Activated naive CD4-positive, alpha-beta T cell treated with anti-CD3 and anti-CD28 coated beads, Interleukin-2, amount 10 ng/mL, durations not matched to agents 7 days and 5 days (primary cell): ENCODE data around the gene ICAM4.

ENCODE experiments used
- CTCF ChIA-PET: fragments of 350-600 bp; sonication (Branson Sonifier 250); formaldehyde crosslinking; loops from one replicate; lab custom pipeline; 2021; ENCODE audit warnings: antibody characterized with exemption; lab: Charles Lee
- DNase-seq: peaks from one replicate; pipeline ENCODE4 v3.0.0-alpha.2; 2020
- H3K27ac Mint-ChIP-seq: one replicate; pipeline ENCODE4 v1.8.0; 2021; ENCODE audit warnings: mild to moderate bottlenecking, moderate library complexity, mixed read lengths
- H3K27me3 Mint-ChIP-seq: one replicate; pipeline ENCODE4 v1.8.0; 2021; ENCODE audit warnings: mild to moderate bottlenecking, mixed read lengths
- H3K36me3 Mint-ChIP-seq: one replicate; pipeline ENCODE4 v1.8.0; 2021; ENCODE audit warnings: mixed read lengths
- H3K4me1 Mint-ChIP-seq: one replicate; pipeline ENCODE4 v1.8.0; 2021; ENCODE audit warnings: mixed read lengths
- H3K4me3 Mint-ChIP-seq: one replicate; pipeline ENCODE4 v1.8.0; 2021; ENCODE audit warnings: mild to moderate bottlenecking, moderate library complexity, mixed read lengths
- H3K9me3 Mint-ChIP-seq: one replicate; pipeline ENCODE4 v1.8.0; 2021; ENCODE audit warnings: mixed read lengths

Gene ICAM4

DNA sequence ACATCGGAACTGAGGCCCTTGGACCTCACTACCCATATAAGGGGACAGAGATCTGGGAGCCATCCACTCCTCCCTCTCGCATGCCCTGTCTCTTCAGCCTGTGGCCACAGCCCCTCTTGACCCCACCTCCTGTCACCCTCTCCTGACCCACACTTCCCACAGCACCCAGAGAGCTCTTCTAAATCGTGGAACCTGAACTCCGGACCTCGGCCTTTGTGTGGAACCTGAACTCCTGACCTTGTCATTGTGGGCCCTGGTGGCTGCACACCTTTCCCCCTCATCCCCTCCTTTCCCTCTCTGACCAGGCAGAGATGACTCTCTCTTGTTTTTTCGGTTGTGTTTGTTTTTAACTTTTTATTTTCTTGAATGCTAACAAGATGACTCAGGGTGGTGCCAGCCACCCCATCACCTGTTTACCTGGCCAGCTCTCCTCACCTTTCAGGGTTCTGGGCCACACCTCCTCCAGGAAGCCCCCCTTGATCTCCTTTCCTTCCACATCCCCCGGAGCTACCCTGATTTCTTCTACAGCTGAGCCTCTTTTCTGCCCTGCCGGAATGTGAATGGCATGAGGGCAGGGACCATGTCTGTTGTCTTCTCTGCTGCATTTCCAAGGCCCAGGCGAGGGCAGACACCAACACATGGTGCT is 29.7 kb upstream of the ICAM4 start:
- Mint-ChIP-seq H3K27me3 (no peaks in the 10 kb centered on the region), H3K36me3 (peaks cover 40% of the 10 kb centered on the region), H3K9me3 (no peaks in the 10 kb centered on the region), H3K4me1 (peaks cover 25% of the 10 kb centered on the region), H3K4me3 (no peak overlapping the region), H3K27ac (no peak overlapping the region)
- no peak for DNase-seq
- CTCF ChIA-PET = interaction anchor here (0.7 to 7.8 kb wide), 6 partner anchors 13 to 179 kb away, joined by 3 to 140 read pairs (median 4); partner anchors contain the start of gene ICAM1

DNA sequence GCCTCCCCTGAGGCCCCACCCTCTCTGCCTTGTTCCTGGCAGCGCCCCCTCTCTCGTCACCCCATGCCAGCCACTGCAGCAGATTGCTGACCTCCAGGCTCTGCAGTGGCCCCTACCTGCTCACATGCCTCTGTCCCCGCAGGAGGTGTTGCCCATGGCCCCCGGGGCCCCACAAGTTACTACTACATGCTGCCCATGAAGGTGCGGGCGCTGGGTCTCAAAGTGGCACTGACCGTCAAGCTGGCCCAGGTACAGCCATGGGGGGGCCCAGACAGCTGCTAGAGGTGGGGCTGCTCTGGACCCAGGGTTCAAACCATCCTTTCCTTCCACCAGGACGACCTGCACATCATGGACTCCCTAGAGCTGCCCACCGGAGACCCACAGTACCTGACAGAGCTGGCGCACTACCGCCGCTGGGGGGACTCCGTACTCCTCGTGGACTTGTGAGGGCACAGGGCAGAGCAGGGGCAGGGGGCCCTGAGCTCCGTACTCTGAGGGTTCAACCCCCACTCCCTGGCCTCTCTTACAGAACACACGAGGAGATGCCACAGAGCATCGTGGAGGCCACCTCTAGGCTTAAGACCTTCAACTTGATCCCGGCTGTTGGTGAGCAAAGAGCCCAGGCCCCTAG is 28.6 kb upstream of the ICAM4 start:
- no peak overlapping the region for H3K27ac Mint-ChIP-seq
- no peaks in the 10 kb centered on the region for H3K27me3 Mint-ChIP-seq
- CTCF ChIA-PET = interaction anchor here (0.7 to 7.8 kb wide), 16 partner anchors 8 to 159 kb away, joined by 3 to 140 read pairs (median 5); partner anchors contain the start of genes CDC37, FDX2, ICAM1 and ICAM5

DNA sequence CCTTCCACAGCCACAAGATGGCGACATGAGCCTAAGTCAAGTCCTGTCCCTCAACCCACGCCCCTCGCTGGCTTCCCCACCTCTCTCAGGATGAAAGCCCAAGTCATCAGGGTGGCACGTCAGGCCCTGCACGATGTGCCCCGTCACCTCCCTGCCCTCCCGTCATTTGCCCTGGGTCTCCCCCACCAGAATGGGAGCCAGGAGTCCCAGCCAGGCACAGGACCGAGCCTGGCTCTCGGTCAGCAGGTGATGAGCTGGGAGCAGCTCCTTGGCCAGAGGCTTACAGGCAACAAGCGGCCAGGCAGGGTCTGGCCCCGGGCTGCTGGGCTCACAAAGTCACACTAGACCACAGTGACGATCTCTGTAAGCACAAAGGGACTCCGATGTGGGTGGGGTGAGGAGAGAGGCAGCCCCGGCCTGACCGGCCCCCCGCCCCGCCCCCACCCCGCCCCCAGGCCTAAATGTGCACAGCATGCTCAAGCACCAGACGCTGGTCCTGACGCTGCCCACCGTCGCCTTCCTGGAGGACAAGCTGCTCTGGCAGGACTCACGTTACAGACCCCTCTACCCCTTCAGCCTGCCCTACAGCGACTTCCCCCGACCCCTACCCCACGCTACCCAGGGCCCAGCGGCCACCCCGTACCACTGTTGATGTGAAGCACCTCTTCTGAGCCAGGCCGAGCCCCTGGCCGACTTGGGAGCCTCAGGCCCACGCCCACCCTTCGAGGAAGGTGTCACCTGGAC is 27.4 kb upstream of the ICAM4 start:
- Mint-ChIP-seq H3K4me3 (no peak overlapping the region), H3K4me1 (peaks cover 14% of the 10 kb centered on the region), H3K36me3 (peaks cover 37% of the 10 kb centered on the region), H3K9me3 (no peaks in the 10 kb centered on the region), H3K27ac (peak overlapping the region; percentile 72), H3K27me3 (no peaks in the 10 kb centered on the region)
- peak; percentile 96 for DNase-seq
- CTCF ChIA-PET = interaction anchor here (0.7 to 7.8 kb wide), 25 partner anchors 9 to 322 kb away, joined by 3 to 140 read pairs (median 5); partner anchors contain the start of genes CDC37, FDX2, ICAM1 and ICAM5

More for the DNA sequence above, 28.6 kb upstream of the ICAM4 start:
- H3K4me1 Mint-ChIP-seq = peaks cover 18% of the 10 kb centered on the region
- H3K9me3 Mint-ChIP-seq = no peaks in the 10 kb centered on the region
- H3K4me3 Mint-ChIP-seq = no peak overlapping the region
- peaks cover 40% of the 10 kb centered on the region for H3K36me3 Mint-ChIP-seq
- DNase-seq = no peak

DNA sequence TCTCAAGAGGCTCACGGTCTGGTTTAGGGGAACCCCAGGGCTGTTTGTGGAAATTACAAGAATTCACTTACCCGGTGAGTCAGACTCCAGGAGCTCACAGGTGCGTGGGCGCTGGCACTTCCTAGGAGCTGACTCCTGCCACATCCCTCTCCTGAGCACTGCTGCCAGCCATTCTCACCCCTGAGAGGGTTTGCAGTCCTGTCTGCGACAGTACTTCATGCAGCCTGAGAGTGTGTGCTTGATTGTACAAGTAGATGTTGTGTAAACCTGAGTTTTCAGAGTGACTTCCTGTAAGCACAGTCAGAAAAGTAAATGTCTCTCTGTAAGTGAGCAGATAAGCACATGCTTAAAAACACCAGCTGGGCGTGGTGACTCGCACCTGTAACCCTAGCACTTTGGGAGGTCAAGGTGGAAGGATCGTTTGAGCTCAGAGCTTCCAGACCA is 26.6 kb upstream of the ICAM4 start:
- peak overlapping the region; percentile 72 for H3K27ac Mint-ChIP-seq
- peak; percentile 36 for DNase-seq

DNA sequence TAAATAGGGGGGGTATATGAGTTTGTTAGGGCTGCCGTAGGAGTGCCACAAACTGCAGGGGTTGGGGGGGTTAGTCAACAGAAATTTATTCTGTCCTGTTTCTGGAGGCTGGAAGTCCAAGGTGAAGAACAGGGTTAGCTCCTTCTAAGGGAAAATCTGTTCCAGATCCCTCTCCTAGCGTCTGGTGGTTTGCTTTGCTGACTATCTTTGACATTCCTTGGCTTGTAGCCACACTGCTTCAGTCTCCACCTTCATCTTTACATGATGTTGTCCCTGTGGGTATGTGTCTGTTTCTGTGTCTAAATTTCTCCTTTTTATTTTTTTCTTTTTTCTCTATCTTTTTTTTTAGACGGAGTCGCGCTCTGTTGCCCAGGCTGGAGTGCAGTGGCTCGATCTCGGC is 24.0 kb upstream of the ICAM4 start:
- CTCF ChIA-PET = interaction anchor here (7.8 kb wide), 1 partner anchor 124 kb away, joined by 140 read pairs; no protein-coding TSS in a partner anchor
- Mint-ChIP-seq H3K36me3 (peaks cover 15% of the 10 kb centered on the region), H3K9me3 (no peaks in the 10 kb centered on the region), H3K4me1 (peaks cover 11% of the 10 kb centered on the region), H3K4me3 (no peak overlapping the region), H3K27me3 (no peaks in the 10 kb centered on the region), H3K27ac (no peak overlapping the region)
- DNase-seq = no peak

More for the DNA sequence above, 26.6 kb upstream of the ICAM4 start:
- CTCF ChIA-PET = interaction anchor here (0.9 to 7.8 kb wide), 14 partner anchors 10 to 321 kb away, joined by 3 to 140 read pairs (median 4); partner anchors contain the start of genes ICAM1 and TYK2
- Mint-ChIP-seq H3K4me3 (no peak overlapping the region), H3K4me1 (peaks cover 11% of the 10 kb centered on the region), H3K27me3 (no peaks in the 10 kb centered on the region), H3K36me3 (peaks cover 31% of the 10 kb centered on the region), H3K9me3 (no peaks in the 10 kb centered on the region)

DNA sequence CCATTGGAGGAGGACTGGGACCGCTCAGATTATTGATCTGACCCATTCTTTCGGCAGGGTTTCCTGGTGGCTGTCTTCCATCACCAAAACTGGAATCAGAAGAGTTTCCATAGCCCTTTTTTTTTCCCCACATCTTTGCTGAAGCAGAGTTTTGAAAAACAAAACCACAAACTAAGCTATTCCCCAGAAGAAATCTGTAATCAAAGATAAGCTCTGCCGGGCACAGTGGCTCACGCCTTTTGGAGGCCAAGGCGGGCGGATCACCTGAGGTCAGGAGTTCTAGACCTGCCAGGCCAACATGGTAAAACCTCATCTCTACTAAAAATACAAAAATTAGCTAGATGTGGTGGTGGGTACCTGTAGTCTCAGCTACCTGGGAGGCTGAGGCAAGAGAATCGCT is 20.0 kb upstream of the ICAM4 start:
- CTCF ChIA-PET = interaction anchor here (6.6 to 7.3 kb wide), 2 partner anchors 120 to 125 kb away, joined by 69 to 133 read pairs; no protein-coding TSS in a partner anchor

DNA sequence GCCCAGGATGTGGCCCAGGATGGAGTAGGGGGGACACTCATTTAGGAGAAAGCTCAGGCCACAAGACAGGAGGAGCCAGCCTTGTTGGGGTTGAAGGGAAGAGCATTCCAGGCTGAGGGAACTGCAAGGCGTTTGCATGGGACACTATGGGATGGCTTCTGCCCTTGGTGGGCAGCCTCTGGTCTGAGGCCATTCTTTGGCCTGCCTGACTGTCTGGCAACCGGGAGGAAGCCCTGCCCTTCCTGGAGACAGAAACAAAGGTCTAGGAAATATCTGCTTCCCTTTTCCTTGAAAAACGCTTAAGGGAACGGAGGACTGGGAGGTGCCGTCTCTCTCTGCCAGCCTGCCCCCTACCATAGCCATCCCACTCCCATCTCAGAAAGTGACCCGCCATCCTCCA is 18.7 kb upstream of the ICAM4 start:
- peaks cover 37% of the 10 kb centered on the region for H3K4me1 Mint-ChIP-seq
- no peak for DNase-seq
- no peak overlapping the region for H3K4me3 Mint-ChIP-seq
- CTCF ChIA-PET = interaction anchor here (0.7 to 7.3 kb wide), 4 partner anchors 8 to 124 kb away, joined by 3 to 133 read pairs (median 67); no protein-coding TSS in a partner anchor
- peaks cover 13% of the 10 kb centered on the region for H3K27me3 Mint-ChIP-seq
- no peak overlapping the region for H3K27ac Mint-ChIP-seq
- H3K36me3 Mint-ChIP-seq = no peaks in the 10 kb centered on the region
- H3K9me3 Mint-ChIP-seq = no peaks in the 10 kb centered on the region

More for the DNA sequence above, 20.0 kb upstream of the ICAM4 start:
- Mint-ChIP-seq H3K9me3 (no peaks in the 10 kb centered on the region), H3K4me3 (no peak overlapping the region), H3K27me3 (peaks cover 13% of the 10 kb centered on the region), H3K27ac (no peak overlapping the region), H3K36me3 (no peaks in the 10 kb centered on the region), H3K4me1 (peaks cover 25% of the 10 kb centered on the region)
- DNase-seq = no peak

DNA sequence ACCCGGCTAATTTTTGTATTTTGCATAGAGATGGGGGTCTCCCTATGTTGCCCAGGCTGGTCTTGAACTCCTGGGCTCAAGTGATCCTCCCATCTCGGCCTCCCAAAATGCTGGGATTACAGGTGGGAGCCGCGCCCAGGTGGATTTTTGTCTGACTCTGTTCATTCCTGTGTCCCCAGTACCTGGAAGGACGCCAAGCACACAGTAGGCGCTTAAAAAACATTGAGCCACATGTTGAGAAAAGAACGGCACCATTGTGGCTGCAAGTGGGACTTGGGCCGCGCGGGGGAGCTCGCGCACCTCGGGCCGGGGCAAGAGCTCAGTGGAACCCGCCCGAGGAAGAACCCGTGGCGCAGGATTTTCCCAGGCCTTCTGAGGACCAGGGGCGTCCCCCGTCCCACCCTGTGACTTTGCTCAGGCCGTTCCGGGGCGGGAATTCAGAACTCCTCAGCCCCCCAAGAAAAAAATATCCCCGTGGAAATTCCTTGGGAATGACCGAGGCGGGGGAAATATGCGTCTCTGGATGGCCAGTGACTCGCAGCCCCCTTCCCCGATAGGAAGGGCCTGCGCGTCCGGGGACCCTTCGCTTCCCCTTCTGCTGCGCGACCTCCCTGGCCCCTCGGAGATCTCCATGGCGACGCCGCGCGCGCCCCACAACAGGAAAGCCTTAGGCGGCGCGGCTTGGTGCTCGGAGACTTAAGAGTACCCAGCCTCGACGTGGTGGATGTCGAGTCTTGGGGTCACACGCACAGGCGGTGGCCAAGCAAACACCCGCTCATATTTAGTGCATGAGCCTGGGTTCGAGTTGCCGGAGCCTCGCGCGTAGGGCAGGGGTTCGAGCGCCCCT is 17.2 kb upstream of the ICAM4 start:
- Mint-ChIP-seq H3K9me3 (no peaks in the 10 kb centered on the region), H3K27me3 (peaks cover 13% of the 10 kb centered on the region), H3K4me1 (peaks cover 40% of the 10 kb centered on the region), H3K4me3 (peak overlapping the region; percentile 79), H3K27ac (peak overlapping the region; percentile 89), H3K36me3 (peaks cover 3% of the 10 kb centered on the region)
- peak; percentile 90 for DNase-seq
- CTCF ChIA-PET = interaction anchor here (0.6 to 7.3 kb wide), 14 partner anchors 9 to 157 kb away, joined by 3 to 133 read pairs (median 12); partner anchors contain the start of genes CDC37, ICAM4 and ICAM5

DNA sequence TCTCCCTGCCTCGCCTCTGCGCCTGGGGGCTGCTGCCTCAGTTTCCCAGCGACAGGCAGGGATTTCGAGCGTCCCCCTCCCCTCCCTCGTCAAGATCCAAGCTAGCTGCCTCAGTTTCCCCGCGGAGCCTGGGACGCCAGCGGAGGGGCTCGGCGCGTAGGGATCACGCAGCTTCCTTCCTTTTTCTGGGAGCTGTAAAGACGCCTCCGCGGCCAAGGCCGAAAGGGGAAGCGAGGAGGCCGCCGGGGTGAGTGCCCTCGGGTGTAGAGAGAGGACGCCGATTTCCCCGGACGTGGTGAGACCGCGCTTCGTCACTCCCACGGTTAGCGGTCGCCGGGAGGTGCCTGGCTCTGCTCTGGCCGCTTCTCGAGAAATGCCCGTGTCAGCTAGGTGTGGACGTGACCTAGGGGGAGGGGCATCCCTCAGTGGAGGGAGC is 16.6 kb upstream of the ICAM4 start:
- peak overlapping the region; percentile 79 for H3K4me3 Mint-ChIP-seq
- DNase-seq = peak; percentile 82
- peaks cover 8% of the 10 kb centered on the region for H3K36me3 Mint-ChIP-seq
- H3K9me3 Mint-ChIP-seq = no peaks in the 10 kb centered on the region
- peak overlapping the region; percentile 89 for H3K27ac Mint-ChIP-seq
- peaks cover 43% of the 10 kb centered on the region for H3K4me1 Mint-ChIP-seq
- CTCF ChIA-PET = interaction anchor here (0.5 to 7.3 kb wide), 14 partner anchors 10 to 171 kb away, joined by 3 to 133 read pairs (median 12); partner anchors contain the start of genes ICAM4, ICAM5 and TYK2
- H3K27me3 Mint-ChIP-seq = peaks cover 13% of the 10 kb centered on the region

DNA sequence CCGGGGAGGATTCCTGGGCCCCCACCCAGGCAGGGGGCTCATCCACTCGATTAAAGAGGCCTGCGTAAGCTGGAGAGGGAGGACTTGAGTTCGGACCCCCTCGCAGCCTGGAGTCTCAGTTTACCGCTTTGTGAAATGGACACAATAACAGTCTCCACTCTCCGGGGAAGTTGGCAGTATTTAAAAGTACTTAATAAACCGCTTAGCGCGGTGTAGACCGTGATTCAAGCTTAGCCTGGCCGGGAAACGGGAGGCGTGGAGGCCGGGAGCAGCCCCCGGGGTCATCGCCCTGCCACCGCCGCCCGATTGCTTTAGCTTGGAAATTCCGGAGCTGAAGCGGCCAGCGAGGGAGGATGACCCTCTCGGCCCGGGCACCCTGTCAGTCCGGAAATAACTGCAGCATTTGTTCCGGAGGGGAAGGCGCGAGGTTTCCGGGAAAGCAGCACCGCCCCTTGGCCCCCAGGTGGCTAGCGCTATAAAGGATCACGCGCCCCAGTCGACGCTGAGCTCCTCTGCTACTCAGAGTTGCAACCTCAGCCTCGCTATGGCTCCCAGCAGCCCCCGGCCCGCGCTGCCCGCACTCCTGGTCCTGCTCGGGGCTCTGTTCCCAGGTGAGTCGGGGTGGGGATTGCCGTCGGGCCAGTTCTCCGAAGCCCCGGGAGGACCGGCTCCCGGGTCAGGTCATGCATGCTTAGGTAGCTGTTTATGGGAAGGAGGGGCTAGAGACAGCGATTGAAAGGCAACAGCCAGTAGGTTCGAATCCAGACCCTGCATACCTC is 15.9 kb upstream of the ICAM4 start, which contains the start of gene ICAM1:
TSS of gene ICAM1 (plus strand) at position 505 of the 779 bp plus-strand sequence. CDS start at position 545, 40 bp downstream.
- Mint-ChIP-seq H3K27ac (peak within 1 kb of the TSS; percentile 89), H3K36me3 (peaks cover 10% of the 10 kb centered on the region), H3K4me1 (peaks cover 43% of the 10 kb centered on the region), H3K9me3 (no peaks in the 10 kb centered on the region), H3K4me3 (peak within 1 kb of the TSS; percentile 79), H3K27me3 (peaks cover 13% of the 10 kb centered on the region)
- DNase-seq = peak; percentile 86
- CTCF ChIA-PET = interaction anchor here (0.5 to 7.3 kb wide), 23 partner anchors 9 to 282 kb away, joined by 3 to 133 read pairs (median 5); partner anchors contain the start of genes ICAM4, ICAM5, RAVER1 and TYK2

DNA sequence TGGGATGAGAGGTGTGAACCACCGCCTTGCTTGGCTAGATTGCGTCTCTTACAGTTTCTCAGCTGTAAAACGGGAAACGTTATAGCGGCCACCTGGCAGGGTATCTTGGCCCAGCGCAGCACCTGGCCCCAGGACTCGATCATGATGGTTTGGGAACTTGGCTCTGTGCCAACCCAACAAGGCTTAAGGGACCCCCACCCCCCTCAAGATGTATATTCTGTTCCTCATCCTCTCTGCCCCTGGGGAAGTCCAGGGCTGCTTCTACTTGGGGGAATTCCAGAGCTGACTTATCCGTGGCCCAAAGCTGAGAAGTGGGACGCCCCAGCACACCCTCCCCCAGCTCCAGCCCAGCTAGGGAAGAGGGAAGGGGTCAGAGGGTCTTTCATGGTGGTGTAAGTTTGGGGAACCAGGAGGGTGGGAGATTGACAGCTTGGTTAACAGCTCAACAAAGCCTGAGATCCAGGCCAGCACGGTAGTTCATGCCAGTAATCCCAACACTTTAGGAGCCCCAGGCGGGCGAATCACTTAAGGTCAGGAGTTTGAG is 15.1 kb upstream of the ICAM4 start:
- H3K9me3 Mint-ChIP-seq = no peaks in the 10 kb centered on the region
- DNase-seq = peak; percentile 38
- H3K27ac Mint-ChIP-seq = peak overlapping the region; percentile 89
- peak overlapping the region; percentile 79 for H3K4me3 Mint-ChIP-seq
- CTCF ChIA-PET = interaction anchor here (0.6 to 7.3 kb wide), 18 partner anchors 9 to 281 kb away, joined by 3 to 133 read pairs (median 6); partner anchors contain the start of genes ICAM4, ICAM5, RAVER1 and TYK2
- H3K4me1 Mint-ChIP-seq = peaks cover 43% of the 10 kb centered on the region
- peaks cover 10% of the 10 kb centered on the region for H3K36me3 Mint-ChIP-seq
- peaks cover 13% of the 10 kb centered on the region for H3K27me3 Mint-ChIP-seq

DNA sequence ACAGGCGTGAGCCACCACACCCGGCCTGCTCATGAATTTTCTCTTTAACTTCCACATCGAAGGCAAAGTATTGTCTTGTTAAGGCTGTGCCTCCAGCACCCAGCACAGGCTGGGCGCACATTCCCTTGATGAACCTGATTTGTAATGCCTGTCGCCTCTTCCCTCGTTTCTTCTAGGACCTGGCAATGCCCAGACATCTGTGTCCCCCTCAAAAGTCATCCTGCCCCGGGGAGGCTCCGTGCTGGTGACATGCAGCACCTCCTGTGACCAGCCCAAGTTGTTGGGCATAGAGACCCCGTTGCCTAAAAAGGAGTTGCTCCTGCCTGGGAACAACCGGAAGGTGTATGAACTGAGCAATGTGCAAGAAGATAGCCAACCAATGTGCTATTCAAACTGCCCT is 12.2 kb upstream of the ICAM4 start:
- Mint-ChIP-seq H3K36me3 (peaks cover 21% of the 10 kb centered on the region), H3K4me1 (peaks cover 49% of the 10 kb centered on the region), H3K27me3 (no peaks in the 10 kb centered on the region), H3K27ac (no peak overlapping the region), H3K9me3 (no peaks in the 10 kb centered on the region), H3K4me3 (no peak overlapping the region)
- CTCF ChIA-PET = no interaction called here
- DNase-seq = no peak
